HEK293 (cell line): ENCODE results near the gene PAQR7.

ENCODE experiments used
- REST ChIP-seq: fragments of 450-650 bp; formaldehyde crosslinking; IDR thresholded peaks from 2 replicates; pipeline ENCODE4 v1.5.1; 2016; ENCODE audit warnings: missing biosample characterization, missing genetic modification characterization
- YY1 ChIP-seq: fragments of 450-650 bp; formaldehyde crosslinking; IDR thresholded peaks from 2 replicates; pipeline ENCODE4 v1.5.1; 2018; ENCODE audit warnings: missing biosample characterization, missing genetic modification characterization
- ZNF211 ChIP-seq: fragments of 450-650 bp; formaldehyde crosslinking; IDR thresholded peaks from 2 replicates; pipeline ENCODE4 v1.5.1; 2016; ENCODE audit warnings: low read depth, missing biosample characterization, missing genetic modification characterization
- ZNF362 ChIP-seq: fragments of 450-650 bp; formaldehyde crosslinking; IDR thresholded peaks from 2 replicates; pipeline ENCODE4 v1.5.1; 2016; ENCODE audit warnings: missing biosample characterization, missing genetic modification characterization
- ZNF843 ChIP-seq: fragments of 450-650 bp; formaldehyde crosslinking; IDR thresholded peaks from 2 replicates; pipeline ENCODE4 v1.5.1; 2016; ENCODE audit warnings: missing biosample characterization, missing genetic modification characterization

GRCh38 chr1:25922056-25922970, 46.8 kb upstream of the PAQR7 start:
- TF ChIP-seq ZNF211 (tag by site-specific recombination), result no peak
- no peak for TF ChIP-seq ZNF843 (tag by site-specific recombination)
- no peak for TF ChIP-seq ZNF362 (tag by site-specific recombination)
- TF ChIP-seq REST, result no peak
- TF ChIP-seq YY1 (tag by site-specific recombination), result no peak
